Adrenal gland (tissue), 12 donors: ENCODE results near the gene SBF2. TPM values are rescaled to one million over a fixed set of nuclear protein-coding genes. Genes with fewer than 3 reads are reported as not detected.

ENCODE experiments used
- DNase-seq, 7 donors: peaks; one replicate each; pipeline ENCODE4 v3.0.0-alpha.2; 2019 to 2020
- H3K27ac ChIP-seq, 5 donors: fragments of 200-600 bp; sonication (generic) in 4 of 5; 1 replicate in 3 of 5; 2 replicates in 2 of 5; pipeline versions ENCODE4 v1.5.1 to v1.8.0; 2016 to 2020; ENCODE audit warnings: mild to moderate bottlenecking in 1 of 5
- H3K27me3 ChIP-seq: fragments of 200-600 bp; 2 replicates; pipeline ENCODE4 v1.8.0; 2021
- H3K36me3 ChIP-seq, 2 donors: fragments of 200-600 bp; replicated peaks in 1 of 2; 1 replicate in 1 of 2; 2 replicates in 1 of 2; pipeline versions ENCODE4 v1.5.1 to v1.8.0; 2018 to 2022
- H3K4me1 ChIP-seq, 2 donors: fragments of 200-600 bp; replicated peaks in 1 of 2; 1 replicate in 1 of 2; 2 replicates in 1 of 2; pipeline versions ENCODE4 v1.5.1 to v1.8.0; 2018 to 2021
- H3K4me3 ChIP-seq, 4 donors: fragments of 200-600 bp; sonication (generic) in 3 of 4; one replicate each; pipeline ENCODE4 v1.5.1; 2016 to 2018
- H3K9me3 ChIP-seq, 3 donors: fragments of 200-600 bp; sonication (generic) in 1 of 3; replicated peaks in 1 of 3; 1 replicate in 2 of 3; 2 replicates in 1 of 3; pipeline versions ENCODE4 v1.5.1 to v1.8.0; 2016 to 2021
- CTCF ChIP-seq, 6 experiments: fragments of 450-650 bp in 4 of 6; fragments of 200-600 bp in 2 of 6; sonication (generic) in 1 of 6; IDR thresholded peaks; 1 replicate in 5 of 6; 2 replicates in 1 of 6; pipeline versions ENCODE4 v1.5.1 to v1.8.0; 2016 to 2021; ENCODE audit warnings: antibody characterized with exemption in 6 of 6, mild to moderate bottlenecking in 2 of 6, moderate library complexity in 1 of 6
- POLR2A ChIP-seq, 2 donors: fragments of 450-650 bp; IDR thresholded peaks; one replicate each; pipeline ENCODE4 v1.6.1; 2017; ENCODE audit warnings: antibody characterized with exemption in 2 of 2, mild to moderate bottlenecking in 2 of 2, moderate library complexity in 1 of 2
- whole genome bisulfite sequencing, 4 donors: extraction: QIAGEN DNeasy Blood & Tissue Kit in 2 of 4; methylation state at CpG; one replicate each; pipeline versions ENCODE4 v1.1.5 to v1.1.7; 2013 to 2017; 5-methylcytosine and 5-hydroxymethylcytosine counted together
- intact Hi-C, 2 donors: fragments of 100-400 bp; cut with DNase I; formaldehyde crosslinking; loops; one replicate each; pipeline versions ENCODE4 v1.14.1 to v1.15.0; 2022 to 2023
- polyA plus RNA-seq, 3 donors: library from polyadenylated mRNA; stranded (reverse); fragments of 200-250 nt in 2 of 3; fragments of 350-450 nt in 1 of 3; fragmentation: Illumina TruSeq in 1 of 3; extraction: RNeasy Lipid Tissue Mini Kit (QIAGEN cat#74804) in 1 of 3; gene quantifications; one replicate each; pipeline ENCODE4 v1.2.3, GENCODE V29; 2013 to 2014
- total RNA-seq, 9 donors: library from RNA; depleted of rRNA in 4 of 9; stranded (reverse); fragments of >200 nt in 4 of 9; fragments of 120-200 nt in 1 of 9; fragmentation: NEBNext Ultra II Directional in 1 of 9; extraction: Animal tissue kit (Norgen Biotek cat#: 25700) in 1 of 9; gene quantifications; one replicate each; pipeline versions ENCODE4 v1.1.0 to v1.2.4, GENCODE V29; 2013 to 2023
- donor health status: healthy with polysubstance abuse.
- donor health status: Bipolar disorder and iron deficiency.
- donor health status: DM: yes; HTN: yes; CAD: no.
- donor health status: DM: no; HTN: no; CAD: no.
- donor health status: DM: no; HTN: no; CAD: no.
- donor health status: DM: yes; HTN: yes; CAD: no.

The SBF2 gene
- total and polyA plus RNA-seq, 12 donors = 12.5 to 66.7 (median 38.0) TPM

GRCh38 chr11:9842923-9843322 is 451.1 kb downstream of the SBF2 start:
- Histone ChIP-seq H3K4me1 (peaks cover 0 to 6% of the 10 kb centered on the region in 2 donors), H3K9me3 (no peaks in the 10 kb centered on the region), H3K36me3 (peaks cover 0 to 26% of the 10 kb centered on the region in 2 donors), H3K27me3 (no peaks in the 10 kb centered on the region), H3K4me3 (no peak overlapping the region), H3K27ac (no peak overlapping the region)
- WGBS, 4 donors = 88 to 96% (median 92%) methylated on average over 2 of the region's 2 CpGs
- intact Hi-C loops = no loop called here
- TF ChIP-seq POLR2A (IDR thresholded peaks at IDR 0.05) (no peak), CTCF (IDR thresholded peaks at IDR 0.05) (no peak)
- no peak for DNase-seq

GRCh38 chr11:9840460-9841004 is 453.5 kb downstream of the SBF2 start:
- intact Hi-C loops = no loop called here

GRCh38 chr11:9839550-9839949 is 454.5 kb downstream of the SBF2 start:
- no peaks in the 10 kb centered on the region for H3K27me3 ChIP-seq
- no peak for TF ChIP-seq POLR2A (IDR thresholded peaks at IDR 0.05)
- TF ChIP-seq CTCF (IDR thresholded peaks at IDR 0.05) = no peak
- 90 to 98% (median 92%) methylated on average over 4 of the region's 4 CpGs for WGBS, 4 donors
- H3K36me3 ChIP-seq = peaks cover 0 to 11% of the 10 kb centered on the region in 2 donors
- no peak overlapping the region for H3K4me3 ChIP-seq
- no peak for DNase-seq
- intact Hi-C loops = no loop called here
- H3K27ac ChIP-seq = no peak overlapping the region
- H3K9me3 ChIP-seq = no peaks in the 10 kb centered on the region
- peaks cover 0 to 6% of the 10 kb centered on the region in 2 donors for H3K4me1 ChIP-seq

More at GRCh38 chr11:9840460-9841004, 453.5 kb downstream of the SBF2 start:
- H3K36me3 ChIP-seq = peaks cover 0 to 20% of the 10 kb centered on the region in 2 donors
- H3K4me1 ChIP-seq = peaks cover 0 to 6% of the 10 kb centered on the region in 2 donors
- no peaks in the 10 kb centered on the region for H3K9me3 ChIP-seq
- no peak overlapping the region for H3K27ac ChIP-seq
- no peaks in the 10 kb centered on the region for H3K27me3 ChIP-seq
- no peak for TF ChIP-seq CTCF (IDR thresholded peaks at IDR 0.05)
- TF ChIP-seq POLR2A (IDR thresholded peaks at IDR 0.05) = no peak
- WGBS, 4 donors = 59 to 77% (median 68%) methylated on average over 1 of the region's 1 CpG
- no peak for DNase-seq
- H3K4me3 ChIP-seq = no peak overlapping the region

GRCh38 chr11:9838961-9839360 is 455.1 kb downstream of the SBF2 start:
- Histone ChIP-seq H3K4me3 (no peak overlapping the region), H3K36me3 (peaks cover 0 to 11% of the 10 kb centered on the region in 2 donors), H3K9me3 (no peaks in the 10 kb centered on the region), H3K27ac (no peak overlapping the region), H3K4me1 (peaks cover 0 to 6% of the 10 kb centered on the region in 2 donors), H3K27me3 (no peaks in the 10 kb centered on the region)
- DNase-seq = no peak
- no peak for TF ChIP-seq POLR2A (IDR thresholded peaks at IDR 0.05)
- no peak for TF ChIP-seq CTCF (IDR thresholded peaks at IDR 0.05)
- intact Hi-C loops = no loop called here
- 92 to 100% (median 95%) methylated on average over 2 of the region's 2 CpGs for WGBS, 4 donors
